HEK293T (cell line): ENCODE data around the gene BBS9.

ENCODE experiments used
- CTCF ChIA-PET: fragments of 350-600 bp; formaldehyde crosslinking; extraction: SDS; loops from one replicate; lab custom pipeline; 2021; ENCODE audit warnings: antibody characterized with exemption, inconsistent platforms; lab: Yijun Ruan, JAX
- POLR2A ChIA-PET: fragments of 350-600 bp; formaldehyde crosslinking; extraction: SDS; loops from one replicate; lab custom pipeline; 2020; ENCODE audit warnings: antibody characterized with exemption, inconsistent platforms; lab: Yijun Ruan, JAX
- DNase-seq: peaks from one replicate; pipeline ENCODE4 v3.0.0; 2012; ENCODE audit warnings: mixed read lengths; ENCODE audit errors: extremely low spot score
- SP1 ChIP-seq: fragments of 450-650 bp; IDR thresholded peaks from 2 replicates; pipeline ENCODE4 v1.6.1; 2017
- TF ChIP-seq, protein P1 (sequence below): fragments of 450-650 bp; IDR thresholded peaks from 2 replicates; pipeline ENCODE4 v1.6.1; 2016

Gene BBS9

DNA sequence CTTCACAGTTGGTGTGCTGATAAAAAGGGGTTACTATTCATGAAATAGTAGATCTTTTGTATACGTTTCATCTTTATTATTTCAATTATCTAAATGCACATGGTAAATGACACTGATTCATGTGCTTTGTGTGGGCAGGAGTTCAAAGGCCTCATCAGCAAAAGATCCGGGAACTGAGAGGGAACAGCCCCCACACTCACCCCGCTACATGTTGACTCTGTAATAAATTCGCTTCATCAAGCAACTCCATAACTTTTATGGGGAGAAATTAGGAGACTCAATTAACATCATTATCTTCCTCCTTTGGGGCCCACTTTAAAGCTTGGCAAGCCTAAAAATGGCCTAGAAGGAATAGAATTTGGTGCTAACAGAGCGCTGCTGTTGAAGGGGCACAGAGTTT, 525.3 kb downstream of the BBS9 start:
- ChIA-PET POLR2A (no interaction called here), CTCF (no interaction called here)
- DNase-seq, result no peak
- TF ChIP-seq, protein P1, sequence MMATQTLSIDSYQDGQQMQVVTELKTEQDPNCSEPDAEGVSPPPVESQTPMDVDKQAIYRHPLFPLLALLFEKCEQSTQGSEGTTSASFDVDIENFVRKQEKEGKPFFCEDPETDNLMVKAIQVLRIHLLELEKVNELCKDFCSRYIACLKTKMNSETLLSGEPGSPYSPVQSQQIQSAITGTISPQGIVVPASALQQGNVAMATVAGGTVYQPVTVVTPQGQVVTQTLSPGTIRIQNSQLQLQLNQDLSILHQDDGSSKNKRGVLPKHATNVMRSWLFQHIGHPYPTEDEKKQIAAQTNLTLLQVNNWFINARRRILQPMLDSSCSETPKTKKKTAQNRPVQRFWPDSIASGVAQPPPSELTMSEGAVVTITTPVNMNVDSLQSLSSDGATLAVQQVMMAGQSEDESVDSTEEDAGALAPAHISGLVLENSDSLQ, result peak; percentile 9; the same call in 1 of the 2 replicates
- no peak for TF ChIP-seq SP1
